ENCODE measurements around the gene SVIL. TPM values are rescaled to one million over a fixed set of nuclear protein-coding genes. Genes with fewer than 3 reads are reported as not detected.

SVIL gene
- total and polyA plus RNA-seq, 2 of the 13 experiments (the other 11 are each of a cell fraction or from before 2014, with no cell fraction given), result 3.9 to 12.1 TPM

DNA sequence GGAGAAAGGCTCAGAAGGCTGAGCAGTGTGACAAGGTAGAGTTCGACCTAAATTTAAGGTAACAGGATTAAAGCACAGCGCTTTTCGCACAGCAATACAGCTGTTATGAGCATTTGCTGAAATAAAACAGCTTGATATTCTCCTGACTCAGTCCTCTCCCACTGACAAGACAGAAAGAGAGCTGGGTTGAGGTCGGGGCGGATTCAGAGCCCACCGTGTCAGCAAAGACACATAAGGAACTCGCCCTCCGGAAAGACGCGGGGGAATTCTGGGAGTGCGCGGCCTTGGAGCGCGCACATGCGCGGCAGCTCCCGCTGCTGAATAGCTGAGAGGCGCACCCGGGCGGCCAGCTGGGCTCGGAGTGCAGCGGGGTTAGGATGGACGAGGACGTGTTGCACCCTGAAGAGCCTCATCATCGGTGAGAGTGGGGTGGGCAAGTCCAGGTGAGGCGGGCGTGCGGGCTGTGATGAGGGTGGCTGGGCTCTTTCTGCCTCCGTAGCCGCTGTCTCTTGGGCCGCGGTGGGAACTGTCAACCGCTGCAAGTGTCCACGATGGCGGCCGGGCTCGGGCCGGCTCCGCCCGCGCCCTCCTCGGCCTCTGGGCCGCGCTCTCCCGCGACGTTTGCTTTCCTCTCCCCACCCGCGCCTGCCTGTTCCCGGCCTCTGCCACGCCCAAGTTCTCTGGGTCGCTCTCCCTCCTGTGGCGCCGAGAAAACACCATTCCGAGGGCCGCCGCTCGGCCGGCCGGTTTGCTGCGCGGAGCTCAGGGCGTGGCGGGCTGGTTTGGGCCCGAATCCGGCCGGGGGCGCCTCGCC lies 225.3 kb downstream of the SVIL start (continued):
- peak; percentile 94; the same call in 1 of the 2 replicates for TF ChIP-seq ZNF225 (CRISPR knock-in tag; IDR thresholded peaks at IDR 0.05)
- TF ChIP-seq, protein P1, sequence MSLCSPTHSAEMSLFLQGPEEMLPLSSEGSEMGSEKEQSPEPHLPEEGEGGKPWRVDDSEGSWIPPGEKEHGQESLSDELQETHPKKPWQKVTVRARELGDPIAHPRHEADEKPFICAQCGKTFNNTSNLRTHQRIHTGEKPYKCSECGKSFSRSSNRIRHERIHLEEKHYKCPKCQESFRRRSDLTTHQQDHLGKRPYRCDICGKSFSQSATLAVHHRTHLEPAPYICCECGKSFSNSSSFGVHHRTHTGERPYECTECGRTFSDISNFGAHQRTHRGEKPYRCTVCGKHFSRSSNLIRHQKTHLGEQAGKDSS (CRISPR knock-in tag; IDR thresholded peaks at IDR 0.05; ENCODE audit: borderline replicate concordance, low read depth), result peak; percentile 50; the same call in 1 of the 2 replicates
- peak; percentile 51 for TF ChIP-seq AGO2 (optimal IDR thresholded peaks at IDR 0.05; ENCODE audit: low read depth, low read length)
- TF ChIP-seq ZNF232 (CRISPR knock-in tag; IDR thresholded peaks at IDR 0.05; ENCODE audit: borderline replicate concordance), result 0 out of 2 replicates have a peak, but pooled peaks have one; percentile 72
- no peak for TF ChIP-seq GABPA (IDR thresholded peaks at IDR 0.05; ENCODE audit: low read depth, low read length)
- TF ChIP-seq GABPA (CRISPR knock-in tag; IDR thresholded peaks at IDR 0.05; ENCODE audit: low read depth), result peak; percentile 67
- TF ChIP-seq SRF (IDR thresholded peaks at IDR 0.05; ENCODE audit: low read depth, low read length), result no peak
- peak; percentile 56; the same call in 1 of the 2 replicates for TF ChIP-seq NR2C2 (CRISPR knock-in tag; IDR thresholded peaks at IDR 0.05; ENCODE audit: borderline replicate concordance)
- TF ChIP-seq NCOA5 (CRISPR knock-in tag; IDR thresholded peaks at IDR 0.05), result no peak
- TF ChIP-seq, protein P2, sequence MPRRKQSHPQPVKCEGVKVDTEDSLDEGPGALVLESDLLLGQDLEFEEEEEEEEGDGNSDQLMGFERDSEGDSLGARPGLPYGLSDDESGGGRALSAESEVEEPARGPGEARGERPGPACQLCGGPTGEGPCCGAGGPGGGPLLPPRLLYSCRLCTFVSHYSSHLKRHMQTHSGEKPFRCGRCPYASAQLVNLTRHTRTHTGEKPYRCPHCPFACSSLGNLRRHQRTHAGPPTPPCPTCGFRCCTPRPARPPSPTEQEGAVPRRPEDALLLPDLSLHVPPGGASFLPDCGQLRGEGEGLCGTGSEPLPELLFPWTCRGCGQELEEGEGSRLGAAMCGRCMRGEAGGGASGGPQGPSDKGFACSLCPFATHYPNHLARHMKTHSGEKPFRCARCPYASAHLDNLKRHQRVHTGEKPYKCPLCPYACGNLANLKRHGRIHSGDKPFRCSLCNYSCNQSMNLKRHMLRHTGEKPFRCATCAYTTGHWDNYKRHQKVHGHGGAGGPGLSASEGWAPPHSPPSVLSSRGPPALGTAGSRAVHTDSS (CRISPR knock-in tag; conservative IDR thresholded peaks at IDR 0.05), result no peak
- 0 out of 2 replicates have a peak, but pooled peaks have one; percentile 59 for TF ChIP-seq REPIN1 (CRISPR knock-in tag; IDR thresholded peaks at IDR 0.05; ENCODE audit: borderline replicate concordance, low read depth)
- TF ChIP-seq, protein P3, sequence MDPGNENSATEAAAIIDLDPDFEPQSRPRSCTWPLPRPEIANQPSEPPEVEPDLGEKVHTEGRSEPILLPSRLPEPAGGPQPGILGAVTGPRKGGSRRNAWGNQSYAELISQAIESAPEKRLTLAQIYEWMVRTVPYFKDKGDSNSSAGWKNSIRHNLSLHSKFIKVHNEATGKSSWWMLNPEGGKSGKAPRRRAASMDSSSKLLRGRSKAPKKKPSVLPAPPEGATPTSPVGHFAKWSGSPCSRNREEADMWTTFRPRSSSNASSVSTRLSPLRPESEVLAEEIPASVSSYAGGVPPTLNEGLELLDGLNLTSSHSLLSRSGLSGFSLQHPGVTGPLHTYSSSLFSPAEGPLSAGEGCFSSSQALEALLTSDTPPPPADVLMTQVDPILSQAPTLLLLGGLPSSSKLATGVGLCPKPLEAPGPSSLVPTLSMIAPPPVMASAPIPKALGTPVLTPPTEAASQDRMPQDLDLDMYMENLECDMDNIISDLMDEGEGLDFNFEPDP (CRISPR knock-in tag; conservative IDR thresholded peaks at IDR 0.05), result no peak; the same call in 1 of the 2 replicates
- no peak for TF ChIP-seq SP1 (IDR thresholded peaks at IDR 0.05)
- 0 out of 2 replicates have a peak, but pooled peaks have one; percentile 9 for TF ChIP-seq SP1 (CRISPR knock-in tag; IDR thresholded peaks at IDR 0.05)
- TF ChIP-seq, protein P4, sequence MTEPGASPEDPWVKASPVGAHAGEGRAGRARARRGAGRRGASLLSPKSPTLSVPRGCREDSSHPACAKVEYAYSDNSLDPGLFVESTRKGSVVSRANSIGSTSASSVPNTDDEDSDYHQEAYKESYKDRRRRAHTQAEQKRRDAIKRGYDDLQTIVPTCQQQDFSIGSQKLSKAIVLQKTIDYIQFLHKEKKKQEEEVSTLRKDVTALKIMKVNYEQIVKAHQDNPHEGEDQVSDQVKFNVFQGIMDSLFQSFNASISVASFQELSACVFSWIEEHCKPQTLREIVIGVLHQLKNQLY (CRISPR knock-in tag; IDR thresholded peaks at IDR 0.05), result 0 out of 2 replicates have a peak, but pooled peaks have one; percentile 16
- peak; percentile 67; the same call in 1 of the 2 replicates for TF ChIP-seq FOXJ3 (CRISPR knock-in tag; IDR thresholded peaks at IDR 0.05; ENCODE audit: borderline replicate concordance)
- 0 out of 2 replicates have a peak, but pooled peaks have one; percentile 18 for TF ChIP-seq SIX1 (CRISPR knock-in tag; IDR thresholded peaks at IDR 0.05; ENCODE audit: borderline replicate concordance)
- TF ChIP-seq RBM22 (optimal IDR thresholded peaks at IDR 0.05; ENCODE audit: low read length), result no peak
- no peak for TF ChIP-seq CENPT (CRISPR knock-in tag; IDR thresholded peaks at IDR 0.05; ENCODE audit: low read depth)
- peak; percentile 33 for TF ChIP-seq TAF15 (IDR thresholded peaks at IDR 0.05; ENCODE audit: low read depth, low read length, poor library complexity, severe bottlenecking)
- TF ChIP-seq KLF9 (CRISPR knock-in tag; IDR thresholded peaks at IDR 0.05; ENCODE audit: low read depth), result no peak
- TF ChIP-seq DPF2 (CRISPR knock-in tag; IDR thresholded peaks at IDR 0.05; ENCODE audit: borderline replicate concordance, low read depth), result no peak
- no peak for TF ChIP-seq ZSCAN9 (CRISPR knock-in tag; IDR thresholded peaks at IDR 0.05; ENCODE audit: borderline replicate concordance)
- TF ChIP-seq, protein P5, sequence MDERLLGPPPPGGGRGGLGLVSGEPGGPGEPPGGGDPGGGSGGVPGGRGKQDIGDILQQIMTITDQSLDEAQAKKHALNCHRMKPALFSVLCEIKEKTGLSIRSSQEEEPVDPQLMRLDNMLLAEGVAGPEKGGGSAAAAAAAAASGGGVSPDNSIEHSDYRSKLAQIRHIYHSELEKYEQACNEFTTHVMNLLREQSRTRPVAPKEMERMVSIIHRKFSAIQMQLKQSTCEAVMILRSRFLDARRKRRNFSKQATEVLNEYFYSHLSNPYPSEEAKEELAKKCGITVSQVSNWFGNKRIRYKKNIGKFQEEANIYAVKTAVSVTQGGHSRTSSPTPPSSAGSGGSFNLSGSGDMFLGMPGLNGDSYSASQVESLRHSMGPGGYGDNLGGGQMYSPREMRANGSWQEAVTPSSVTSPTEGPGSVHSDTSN (CRISPR knock-in tag; IDR thresholded peaks at IDR 0.05), result no peak
- 0 out of 2 replicates have a peak, but pooled peaks have one; percentile 30 for TF ChIP-seq ZMAT3 (CRISPR knock-in tag; conservative IDR thresholded peaks at IDR 0.05)
